ENCODE data around the gene QPCT. TPM values are rescaled to one million over a fixed set of nuclear protein-coding genes. Genes with fewer than 3 reads are reported as not detected.

The QPCT gene
- total RNA-seq, 1 donor from 2014 or later: 4.9 TPM

- TF ChIP-seq CTCF (IDR thresholded peaks at IDR 0.05): no peak
- ATAC-seq: no peak
Measured at GRCh38 chr2:37301408-37301807, 43.0 kb upstream of the QPCT start.

GRCh38 chr2:37302701-37303252, 41.7 kb upstream of the QPCT start:
- H3K27me3 ChIP-seq: no peaks in the 10 kb centered on the region
- H3K27ac ChIP-seq: no peak overlapping the region
- TF ChIP-seq CTCF (IDR thresholded peaks at IDR 0.05): no peak
- no peak overlapping the region for H3K4me3 ChIP-seq
- intact Hi-C loops (cut with DNase I): no loop called here
- no peaks in the 10 kb centered on the region for H3K9me3 ChIP-seq
- no peak for DNase-seq
- ATAC-seq: no peak
- no peaks in the 10 kb centered on the region for H3K36me3 ChIP-seq
- peaks cover 12% of the 10 kb centered on the region for H3K4me1 ChIP-seq

More at GRCh38 chr2:37301408-37301807, 43.0 kb upstream of the QPCT start:
- H3K27me3 ChIP-seq: no peaks in the 10 kb centered on the region
- peaks cover 4% of the 10 kb centered on the region for H3K4me1 ChIP-seq
- no peak overlapping the region for H3K4me3 ChIP-seq
- H3K36me3 ChIP-seq: no peaks in the 10 kb centered on the region
- DNase-seq: no peak
- H3K9me3 ChIP-seq: no peaks in the 10 kb centered on the region
- intact Hi-C loops (cut with DNase I): no loop called here
- no peak overlapping the region for H3K27ac ChIP-seq

- no peaks in the 10 kb centered on the region for H3K36me3 ChIP-seq
- ATAC-seq (no peak), DNase-seq (no peak)
- intact Hi-C loops (cut with DNase I): no loop called here
- H3K27ac ChIP-seq: no peak overlapping the region
- H3K4me1 ChIP-seq: peaks cover 12% of the 10 kb centered on the region
- no peaks in the 10 kb centered on the region for H3K9me3 ChIP-seq
- TF ChIP-seq CTCF (IDR thresholded peaks at IDR 0.05): no peak
- no peak overlapping the region for H3K4me3 ChIP-seq
- H3K27me3 ChIP-seq: no peaks in the 10 kb centered on the region
Measured at GRCh38 chr2:37306024-37306423, 38.4 kb upstream of the QPCT start.

- H3K27ac ChIP-seq: no peak overlapping the region
- no peaks in the 10 kb centered on the region for H3K9me3 ChIP-seq
- TF ChIP-seq CTCF (IDR thresholded peaks at IDR 0.05): no peak
- no peaks in the 10 kb centered on the region for H3K27me3 ChIP-seq
- ATAC-seq: no peak
- no peak for DNase-seq
- H3K4me3 ChIP-seq: no peak overlapping the region
- H3K4me1 ChIP-seq: peaks cover 21% of the 10 kb centered on the region
- intact Hi-C loops (cut with DNase I): no loop called here
- no peaks in the 10 kb centered on the region for H3K36me3 ChIP-seq
Measured at GRCh38 chr2:37307500-37307899, 36.9 kb upstream of the QPCT start.

- Histone ChIP-seq H3K36me3 (no peaks in the 10 kb centered on the region), H3K9me3 (no peaks in the 10 kb centered on the region), H3K27me3 (no peaks in the 10 kb centered on the region), H3K4me3 (no peak overlapping the region), H3K4me1 (peaks cover 30% of the 10 kb centered on the region), H3K27ac (no peak overlapping the region)
- ATAC-seq: no peak
- intact Hi-C loops (cut with DNase I): no loop called here
- no peak for DNase-seq
- no peak for TF ChIP-seq CTCF (IDR thresholded peaks at IDR 0.05)
Measured at GRCh38 chr2:37315364-37315763, 29.1 kb upstream of the QPCT start.

- intact Hi-C loops (cut with DNase I): no loop called here
- no peaks in the 10 kb centered on the region for H3K27me3 ChIP-seq
- no peak for ATAC-seq
- no peak for TF ChIP-seq CTCF (IDR thresholded peaks at IDR 0.05)
- H3K9me3 ChIP-seq: no peaks in the 10 kb centered on the region
- no peak overlapping the region for H3K27ac ChIP-seq
- no peak for DNase-seq
- no peak overlapping the region for H3K4me3 ChIP-seq
- peaks cover 30% of the 10 kb centered on the region for H3K4me1 ChIP-seq
- H3K36me3 ChIP-seq: no peaks in the 10 kb centered on the region
Measured at GRCh38 chr2:37316181-37316580, 28.2 kb upstream of the QPCT start.

Data from upper lobe of right lung (tissue), 1 donor.